Hepatocyte (in vitro differentiated cells): ENCODE data around the gene TXNRD2. TPM values are rescaled to one million over a fixed set of nuclear protein-coding genes. Genes with fewer than 3 reads are reported as not detected.
A peak's percentile ranks its signal among the peaks of the same experiment; 100 is the strongest.

Experiments
- DNase-seq: peaks from one replicate; pipeline ENCODE4 v3.0.0-alpha.2; 2016; ENCODE audit warnings: low spot score
- H2AFZ ChIP-seq: fragments of 200-600 bp; sonication (generic); 2 replicates; pipeline ENCODE4 v1.6.0; 2016; ENCODE audit warnings: antibody characterized with exemption, mild to moderate bottlenecking
- H3K27ac ChIP-seq: fragments of 200-600 bp; sonication (generic); 2 replicates; pipeline ENCODE4 v1.5.1; 2016; ENCODE audit warnings: mild to moderate bottlenecking
- H3K27me3 ChIP-seq: fragments of 200-600 bp; sonication (generic); 2 replicates; pipeline ENCODE4 v1.6.1; 2016
- H3K36me3 ChIP-seq: fragments of 200-600 bp; sonication (generic); replicated peaks from 2 replicates; pipeline ENCODE4 v1.5.1; 2016; ENCODE audit warnings: low read depth; ENCODE audit not compliant: insufficient read depth
- H3K4me1 ChIP-seq: fragments of 200-600 bp; sonication (generic); 2 replicates; pipeline ENCODE4 v1.5.1; 2016; ENCODE audit warnings: mild to moderate bottlenecking, moderate library complexity; ENCODE audit not compliant: insufficient read depth
- H3K4me2 ChIP-seq: fragments of 200-600 bp; sonication (generic); 2 replicates; pipeline ENCODE4 v1.6.0; 2016
- H3K4me3 ChIP-seq: fragments of 200-600 bp; sonication (generic); 2 replicates; pipeline ENCODE4 v1.5.1; 2016; ENCODE audit warnings: mild to moderate bottlenecking
- H3K79me2 ChIP-seq: fragments of 200-600 bp; sonication (generic); 2 replicates; pipeline ENCODE4 v1.6.0; 2017; ENCODE audit warnings: mild to moderate bottlenecking
- H3K9me2 ChIP-seq: fragments of 200-600 bp; sonication (generic); replicated peaks from 2 replicates; pipeline ENCODE4 v1.6.0; 2017; ENCODE audit warnings: mild to moderate bottlenecking; ENCODE audit not compliant: insufficient read depth
- H3K9me3 ChIP-seq: fragments of 200-600 bp; sonication (generic); 2 replicates; pipeline ENCODE4 v1.5.1; 2016; ENCODE audit warnings: low read depth, mild to moderate bottlenecking
- H4K20me1 ChIP-seq: fragments of 200-600 bp; sonication (generic); 2 replicates; pipeline ENCODE4 v1.6.0; 2016; ENCODE audit warnings: mild to moderate bottlenecking; ENCODE audit not compliant: insufficient read depth, poor library complexity, severe bottlenecking
- EZH2 ChIP-seq: fragments of 200-600 bp; sonication (generic); IDR thresholded peaks from 2 replicates; pipeline ENCODE4 v1.6.1; 2016; ENCODE audit warnings: antibody characterized with exemption, mild to moderate bottlenecking, borderline replicate concordance
- EZH2phosphoT487 ChIP-seq: fragments of 200-600 bp; sonication (generic); IDR thresholded peaks from one replicate; pipeline ENCODE4 v1.6.1; 2018; ENCODE audit warnings: antibody characterized with exemption, mild to moderate bottlenecking, low read depth, moderate library complexity; ENCODE audit not compliant: unreplicated experiment, severe bottlenecking
- WGBS: methylation state at CpG from one replicate; pipeline ENCODE4 v1.1.6; 2016; ENCODE audit warnings: low lambda C conversion rate; ENCODE audit errors: missing lambda C conversion rate; 5-methylcytosine and 5-hydroxymethylcytosine counted together
- polyA plus RNA-seq: library from polyadenylated mRNA; unstranded; fragments of >200 nt; fragmentation: Nextera tagmentation; extraction: Ambion mirVana; gene quantifications from 2 replicates; pipeline ENCODE4 v1.2.1, GENCODE V29; 2016
- total RNA-seq: library from RNA; depleted of rRNA; stranded (reverse); fragments of >200 nt; gene quantifications from 2 replicates; pipeline ENCODE4 v1.2.3, GENCODE V29; 2014
- TF ChIP-seq, protein P1 (sequence below): fragments of 200-600 bp; sonication (generic); IDR thresholded peaks from 2 replicates; pipeline ENCODE4 v1.5.1; 2016; ENCODE audit warnings: antibody characterized with exemption, mild to moderate bottlenecking; ENCODE audit not compliant: poor library complexity

The TXNRD2 gene
- total and polyA plus RNA-seq, 2 experiments from 2014 or later = 0.60 to 2.1 TPM

DNA sequence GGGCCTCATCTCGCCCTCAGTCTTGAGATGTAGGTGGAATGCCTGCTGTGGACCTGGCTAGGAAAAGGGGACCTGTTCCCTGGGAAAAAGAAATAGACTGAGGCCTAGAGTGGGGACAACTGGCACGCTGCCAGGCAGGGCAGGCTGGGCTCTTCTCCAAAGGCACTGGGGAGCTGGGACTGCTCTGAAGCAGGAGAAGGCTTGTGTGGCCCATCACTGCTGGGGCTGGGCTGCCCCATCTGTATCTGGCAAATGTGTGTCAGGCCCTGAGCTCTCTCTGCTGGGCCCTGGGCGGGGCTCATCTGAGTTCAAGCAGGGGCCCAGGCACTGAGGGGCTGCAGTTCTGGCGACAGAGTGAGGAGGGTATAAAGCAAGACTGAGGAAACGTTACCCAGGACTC, 42.1 kb upstream of the TXNRD2 start:
- Histone ChIP-seq H3K36me3 (no peaks in the 10 kb centered on the region), H3K9me2 (no peaks in the 10 kb centered on the region), H2AFZ (no peak overlapping the region), H3K9me3 (no peaks in the 10 kb centered on the region), H4K20me1 (peaks cover 9% of the 10 kb centered on the region), H3K4me3 (no peak overlapping the region), H3K4me2 (no peak overlapping the region), H3K27ac (peak overlapping the region; percentile 62), H3K27me3 (no peaks in the 10 kb centered on the region), H3K4me1 (peaks cover 12% of the 10 kb centered on the region), H3K79me2 (peaks cover 13% of the 10 kb centered on the region)
- TF ChIP-seq, protein P1, sequence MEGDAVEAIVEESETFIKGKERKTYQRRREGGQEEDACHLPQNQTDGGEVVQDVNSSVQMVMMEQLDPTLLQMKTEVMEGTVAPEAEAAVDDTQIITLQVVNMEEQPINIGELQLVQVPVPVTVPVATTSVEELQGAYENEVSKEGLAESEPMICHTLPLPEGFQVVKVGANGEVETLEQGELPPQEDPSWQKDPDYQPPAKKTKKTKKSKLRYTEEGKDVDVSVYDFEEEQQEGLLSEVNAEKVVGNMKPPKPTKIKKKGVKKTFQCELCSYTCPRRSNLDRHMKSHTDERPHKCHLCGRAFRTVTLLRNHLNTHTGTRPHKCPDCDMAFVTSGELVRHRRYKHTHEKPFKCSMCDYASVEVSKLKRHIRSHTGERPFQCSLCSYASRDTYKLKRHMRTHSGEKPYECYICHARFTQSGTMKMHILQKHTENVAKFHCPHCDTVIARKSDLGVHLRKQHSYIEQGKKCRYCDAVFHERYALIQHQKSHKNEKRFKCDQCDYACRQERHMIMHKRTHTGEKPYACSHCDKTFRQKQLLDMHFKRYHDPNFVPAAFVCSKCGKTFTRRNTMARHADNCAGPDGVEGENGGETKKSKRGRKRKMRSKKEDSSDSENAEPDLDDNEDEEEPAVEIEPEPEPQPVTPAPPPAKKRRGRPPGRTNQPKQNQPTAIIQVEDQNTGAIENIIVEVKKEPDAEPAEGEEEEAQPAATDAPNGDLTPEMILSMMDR = no peak
- no peak for TF ChIP-seq EZH2
- TF ChIP-seq EZH2phosphoT487 = no peak
- 91% methylated on average over 5 of the region's 5 CpGs for WGBS
- no peak for DNase-seq

DNA sequence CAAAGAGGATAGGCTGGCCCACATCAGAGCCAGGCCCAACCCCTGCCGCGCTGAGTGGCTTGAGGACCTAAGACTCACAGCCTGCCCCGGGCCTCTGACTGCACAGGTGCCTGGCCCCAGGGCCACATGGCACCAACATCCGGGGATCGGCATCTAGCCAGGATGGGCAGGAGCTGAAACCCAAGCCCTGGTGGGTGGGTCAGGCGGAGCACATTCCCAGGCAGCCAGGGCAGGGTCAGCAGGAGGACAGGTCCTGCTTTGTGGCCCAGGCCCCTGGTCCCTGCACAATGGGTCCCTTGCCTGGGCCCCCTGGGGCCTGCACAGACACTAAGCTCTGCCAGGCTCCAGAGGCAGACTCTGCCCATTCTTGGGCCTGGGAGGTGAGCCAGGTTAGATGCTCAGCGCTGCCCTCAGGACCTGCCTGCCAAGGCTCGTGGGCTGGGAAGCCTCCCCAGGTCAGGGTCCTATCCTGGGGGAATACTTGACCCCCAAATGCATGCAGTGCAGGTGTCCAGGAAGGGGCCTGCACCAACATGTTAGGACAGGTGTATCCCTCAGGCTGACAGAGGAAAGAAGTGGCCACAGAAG, 41.5 kb upstream of the TXNRD2 start:
- Histone ChIP-seq H3K27me3 (no peaks in the 10 kb centered on the region), H3K9me2 (no peaks in the 10 kb centered on the region), H3K27ac (no peak overlapping the region), H3K9me3 (no peaks in the 10 kb centered on the region), H3K79me2 (peaks cover 13% of the 10 kb centered on the region), H3K4me1 (peaks cover 12% of the 10 kb centered on the region), H4K20me1 (peaks cover 9% of the 10 kb centered on the region), H3K4me2 (no peak overlapping the region), H3K4me3 (no peak overlapping the region), H3K36me3 (no peaks in the 10 kb centered on the region), H2AFZ (no peak overlapping the region)
- no peak for DNase-seq
- TF ChIP-seq EZH2phosphoT487 (no peak), EZH2 (no peak)
- TF ChIP-seq, protein P1 = no peak
- WGBS = 97% methylated on average over 8 of the region's 8 CpGs

DNA sequence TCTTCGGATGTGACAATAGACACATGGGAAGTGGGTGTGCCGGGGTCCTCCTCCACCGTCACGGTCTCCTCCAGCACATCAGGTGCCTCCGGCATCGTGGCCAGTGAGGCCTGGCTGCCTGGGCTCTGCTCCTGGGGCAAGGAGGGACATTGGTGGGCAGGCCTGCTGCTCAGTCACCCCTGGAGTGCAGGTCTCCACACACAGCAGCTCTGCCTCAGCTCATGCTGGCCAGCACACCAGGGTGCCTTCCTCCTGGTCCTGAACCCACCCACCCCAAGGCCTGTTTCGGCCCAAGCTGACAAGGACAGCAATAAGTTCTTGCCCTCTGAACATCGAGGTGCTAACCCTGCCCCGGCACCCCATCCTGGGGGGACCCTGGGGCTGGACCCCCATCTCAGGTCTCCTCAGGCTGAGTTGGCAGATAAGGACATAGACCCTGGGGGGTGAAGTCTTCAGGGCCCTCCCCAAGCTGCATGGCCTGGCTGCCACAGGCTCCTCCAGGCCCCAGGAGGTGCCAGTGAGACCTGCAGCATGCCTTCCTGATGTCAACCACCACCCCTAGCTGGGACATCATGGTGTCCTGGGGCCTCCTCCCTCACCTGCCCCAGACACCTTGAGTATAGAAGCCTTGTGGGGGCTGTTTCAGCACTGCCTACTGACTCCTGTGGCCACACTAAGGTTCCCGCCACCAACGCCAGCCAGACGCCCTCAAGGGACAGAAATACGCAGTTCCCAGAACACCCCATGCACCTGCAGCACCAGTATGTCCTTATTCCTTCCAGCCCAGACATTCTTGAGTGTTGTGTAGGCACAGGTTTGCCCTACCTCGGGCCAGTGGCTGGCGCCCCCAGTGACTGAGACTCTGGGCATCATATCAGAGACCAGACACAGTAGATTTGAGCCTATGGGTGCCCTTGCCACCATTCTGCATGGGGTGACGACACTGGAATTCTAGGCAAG, 40.6 kb upstream of the TXNRD2 start:
- TF ChIP-seq, protein P1 = no peak
- no peak for TF ChIP-seq EZH2
- TF ChIP-seq EZH2phosphoT487 = no peak
- no peaks in the 10 kb centered on the region for H3K9me2 ChIP-seq
- peaks cover 13% of the 10 kb centered on the region for H3K79me2 ChIP-seq
- H2AFZ ChIP-seq = no peak overlapping the region
- H3K36me3 ChIP-seq = no peaks in the 10 kb centered on the region
- no peak overlapping the region for H3K27ac ChIP-seq
- H3K4me1 ChIP-seq = peaks cover 12% of the 10 kb centered on the region
- H3K4me3 ChIP-seq = no peak overlapping the region
- H3K27me3 ChIP-seq = no peaks in the 10 kb centered on the region
- H3K9me3 ChIP-seq = no peaks in the 10 kb centered on the region
- 98% methylated on average over 16 of the region's 16 CpGs for WGBS
- no peak overlapping the region for H3K4me2 ChIP-seq
- no peak for DNase-seq
- H4K20me1 ChIP-seq = peaks cover 9% of the 10 kb centered on the region
